Measurements from ENCODE around the gene KDELR1.

Gene KDELR1

GRCh38 chr19:48370955-48371354 is 20.4 kb downstream of the KDELR1 start:
- DNase-seq: no peak

- no peak for DNase-seq
These were observed 22.4 kb downstream of the KDELR1 start for GRCh38 chr19:48368936-48369335.

GRCh38 chr19:48367855-48368254 is 23.5 kb downstream of the KDELR1 start:
- no peak for DNase-seq

- DNase-seq: no peak
These were observed 25.7 kb downstream of the KDELR1 start for GRCh38 chr19:48365602-48366001.

- DNase-seq: no peak
These were observed 26.6 kb downstream of the KDELR1 start for GRCh38 chr19:48364598-48365348.

- DNase-seq: peak; percentile 96 to 99
These were observed 27.3 kb downstream of the KDELR1 start, which contains the start of the genes SYNGR4 and TMEM143 for GRCh38 chr19:48363810-48364597. Gene SYNGR4 (plus strand): TSS chr19:48364367. CDS start chr19:48365843, 1,476 bp downstream. Gene TMEM143 (minus strand): TSS chr19:48363940. CDS start chr19:48363920, 20 bp downstream.

- DNase-seq: no peak
These were observed 27.9 kb downstream of the KDELR1 start for GRCh38 chr19:48363500-48363809.

- DNase-seq: peak; percentile 89 to 93
These were observed 28.4 kb downstream of the KDELR1 start for GRCh38 chr19:48362716-48363499.

- no peak for DNase-seq
These were observed 29.4 kb downstream of the KDELR1 start for GRCh38 chr19:48361912-48362311.

GRCh38 chr19:48359123-48359522 is 32.2 kb downstream of the KDELR1 start:
- DNase-seq: no peak

- DNase-seq: no peak
These were observed 35.9 kb downstream of the KDELR1 start for GRCh38 chr19:48355365-48355954.

GRCh38 chr19:48354332-48354992 is 36.9 kb downstream of the KDELR1 start:
- no peak for DNase-seq

- DNase-seq: no peak
These were observed 37.7 kb downstream of the KDELR1 start for GRCh38 chr19:48353677-48354076.

GRCh38 chr19:48351341-48351752 is 40.0 kb downstream of the KDELR1 start:
- DNase-seq: no peak

- no peak for DNase-seq
These were observed 40.5 kb downstream of the KDELR1 start for GRCh38 chr19:48350856-48351255.

- no peak for DNase-seq
These were observed 42.6 kb downstream of the KDELR1 start for GRCh38 chr19:48348737-48349136.

- no peak for DNase-seq
These were observed 43.3 kb downstream of the KDELR1 start for GRCh38 chr19:48348045-48348444.

GRCh38 chr19:48346191-48346590 is 45.2 kb downstream of the KDELR1 start:
- DNase-seq: no peak

- no peak for DNase-seq
These were observed 46.5 kb downstream of the KDELR1 start for GRCh38 chr19:48344892-48345291.

GRCh38 chr19:48342841-48343540 is 48.4 kb downstream of the KDELR1 start:
- no peak for DNase-seq

- no peak for DNase-seq
These were observed 49.0 kb downstream of the KDELR1 start for GRCh38 chr19:48342414-48342738.
